CD4-positive, alpha-beta T cell treated with Interleukin-17A for 1 hour (primary cell): Measurements from ENCODE around the gene G0S2.
A peak's percentile ranks its signal among the peaks of the same experiment; 100 is the strongest.

Experiments used
- DNase-seq: peaks from one replicate; pipeline ENCODE4 v3.0.0-alpha.2; 2020

The G0S2 gene

DNA sequence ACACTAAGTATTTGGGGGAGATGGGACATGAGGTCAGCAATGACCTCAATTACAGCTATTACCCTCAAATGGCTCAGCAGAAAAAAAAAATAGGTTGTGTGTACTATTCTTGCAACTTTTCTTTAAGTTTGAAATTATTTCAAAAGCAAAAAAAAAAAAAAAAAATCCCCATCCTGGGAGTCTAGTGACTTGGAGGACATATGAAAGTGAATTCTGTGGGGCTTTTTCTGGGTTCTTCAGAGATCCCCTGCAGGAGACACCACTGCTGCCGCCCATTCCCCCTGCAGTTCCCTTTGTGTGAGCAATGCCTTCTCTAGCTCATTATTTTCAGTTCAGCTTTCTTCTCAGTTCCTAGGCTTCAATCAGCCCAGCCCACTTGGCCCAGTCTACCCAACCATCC, 46.1 kb downstream of the G0S2 start:
- no peak for DNase-seq

- no peak for DNase-seq
Observed at GRCh38 chr1:209723265-209723664, 48.1 kb downstream of the G0S2 start.

- DNase-seq, result peak; percentile 12
Observed at GRCh38 chr1:209723756-209724693, 48.8 kb downstream of the G0S2 start.
